ACHN (cell line): ENCODE results near the gene KLK3.

Source experiments
- DNase-seq: peaks from one replicate; pipeline ENCODE4 v3.0.0-alpha.2; 2015
- in situ Hi-C: cut with HindIII; loops from 2 replicates; pipeline ENCODE4 v1.10.0; 2017; ENCODE audit warnings: low sequenced_read_pairs, low pct_ligation_motif_present, low pct_unique_long_range_greater_than_20kb

The KLK3 gene

GRCh38 chr19:50851620-50852019 is 3.1 kb upstream of the KLK3 start:
- DNase-seq, result no peak
- in situ Hi-C loops, result no loop called here

GRCh38 chr19:50857366-50857765 is 2.7 kb downstream of the KLK3 start:
- in situ Hi-C loops, result no loop called here
- DNase-seq, result no peak

- in situ Hi-C loops, result no loop called here
These were observed 4.2 kb downstream of the KLK3 start for GRCh38 chr19:50858886-50859285.

GRCh38 chr19:50859849-50860248 is 5.1 kb downstream of the KLK3 start:
- in situ Hi-C loops, result no loop called here
- DNase-seq, result no peak

More at GRCh38 chr19:50858886-50859285, 4.2 kb downstream of the KLK3 start:
- no peak for DNase-seq

- DNase-seq, result no peak
- in situ Hi-C loops, result no loop called here
These were observed 6.3 kb downstream of the KLK3 start for GRCh38 chr19:50861010-50861409.

GRCh38 chr19:50861496-50862286 is 7.0 kb downstream of the KLK3 start:
- no peak for DNase-seq
- in situ Hi-C loops, result no loop called here

- in situ Hi-C loops, result no loop called here
- no peak for DNase-seq
These were observed 14.8 kb downstream of the KLK3 start for GRCh38 chr19:50869479-50869878.

- in situ Hi-C loops, result no loop called here
- no peak for DNase-seq
These were observed 15.8 kb downstream of the KLK3 start for GRCh38 chr19:50870417-50871089.

GRCh38 chr19:50873056-50873455 is 18.3 kb downstream of the KLK3 start, which contains the start of gene KLK2:
Gene KLK2, plus strand, starts transcription at chr19:50873439. Its CDS starts 35 bp downstream, at chr19:50873474.
- in situ Hi-C loops, result no loop called here
- no peak for DNase-seq

GRCh38 chr19:50874211-50874610 is 19.5 kb downstream of the KLK3 start:
- in situ Hi-C loops, result no loop called here
- no peak for DNase-seq

GRCh38 chr19:50875795-50876422 is 21.2 kb downstream of the KLK3 start:
- no peak for DNase-seq
- in situ Hi-C loops, result no loop called here

- in situ Hi-C loops, result no loop called here
- no peak for DNase-seq
These were observed 21.7 kb downstream of the KLK3 start for GRCh38 chr19:50876456-50876855.

- in situ Hi-C loops, result no loop called here
- DNase-seq, result no peak
These were observed 22.6 kb downstream of the KLK3 start for GRCh38 chr19:50877338-50877737.

- in situ Hi-C loops, result no loop called here
- DNase-seq, result no peak
These were observed 24.1 kb downstream of the KLK3 start for GRCh38 chr19:50878851-50879250.

GRCh38 chr19:50880241-50880640 is 25.5 kb downstream of the KLK3 start:
- no peak for DNase-seq
- in situ Hi-C loops, result no loop called here

- DNase-seq, result no peak
- in situ Hi-C loops, result no loop called here
These were observed 27.5 kb downstream of the KLK3 start for GRCh38 chr19:50882188-50882587.

GRCh38 chr19:50889638-50890037 is 34.9 kb downstream of the KLK3 start:
- DNase-seq, result no peak
- in situ Hi-C loops, result no loop called here

GRCh38 chr19:50890422-50891252 is 35.9 kb downstream of the KLK3 start:
- in situ Hi-C loops, result no loop called here
- DNase-seq, result peak; percentile 38

GRCh38 chr19:50891253-50891625 is 36.5 kb downstream of the KLK3 start:
- no peak for DNase-seq
- in situ Hi-C loops, result no loop called here
